GM19452 (cell line): ENCODE results near the gene TMEM125.

Experiments used
- ATAC-seq: cut with Tn5 transposase; IDR thresholded peaks from one replicate; pipeline ENCODE4 v1.9.1; 2021; ENCODE audit not compliant: unreplicated experiment

TMEM125 gene

GRCh38 chr1:43307458-43308158 is 37.8 kb downstream of the TMEM125 start:
- no peak for ATAC-seq

DNA sequence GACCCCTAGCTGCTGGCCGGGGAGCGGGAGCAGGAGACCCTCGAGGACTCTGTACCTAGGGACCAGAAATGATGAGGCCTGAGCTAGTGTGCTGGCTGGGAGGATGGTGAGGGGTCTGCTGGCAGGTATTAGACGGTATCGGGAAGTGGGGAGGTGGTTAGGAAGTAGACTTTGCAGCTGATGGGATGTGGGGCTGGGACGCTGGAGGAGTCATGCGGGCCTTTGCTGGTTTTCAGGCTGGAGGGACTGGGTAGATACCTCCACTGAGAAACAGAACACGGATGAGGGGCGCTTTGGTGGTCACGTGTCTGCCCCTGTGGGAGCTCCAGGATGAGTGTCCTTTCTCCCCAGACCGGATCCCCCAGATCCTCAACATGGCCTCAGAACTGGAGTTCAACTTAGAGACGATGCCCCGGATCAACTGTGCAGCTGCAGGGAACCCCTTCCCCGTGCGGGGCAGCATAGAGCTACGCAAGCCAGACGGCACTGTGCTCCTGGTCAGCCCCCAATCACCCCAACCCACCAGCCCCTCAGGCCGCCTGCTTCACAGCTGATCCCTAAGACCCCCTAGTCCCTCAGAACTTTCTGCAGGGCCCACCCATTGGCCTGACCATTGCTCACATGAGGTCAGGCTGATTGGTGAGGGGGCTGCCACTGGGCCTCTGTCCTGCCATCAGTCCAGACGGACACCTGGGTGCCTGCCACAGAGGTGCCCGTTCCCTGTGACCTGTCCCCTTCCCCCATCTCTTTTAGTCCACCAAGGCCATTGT is 39.0 kb downstream of the TMEM125 start:
- ATAC-seq = no peak

DNA sequence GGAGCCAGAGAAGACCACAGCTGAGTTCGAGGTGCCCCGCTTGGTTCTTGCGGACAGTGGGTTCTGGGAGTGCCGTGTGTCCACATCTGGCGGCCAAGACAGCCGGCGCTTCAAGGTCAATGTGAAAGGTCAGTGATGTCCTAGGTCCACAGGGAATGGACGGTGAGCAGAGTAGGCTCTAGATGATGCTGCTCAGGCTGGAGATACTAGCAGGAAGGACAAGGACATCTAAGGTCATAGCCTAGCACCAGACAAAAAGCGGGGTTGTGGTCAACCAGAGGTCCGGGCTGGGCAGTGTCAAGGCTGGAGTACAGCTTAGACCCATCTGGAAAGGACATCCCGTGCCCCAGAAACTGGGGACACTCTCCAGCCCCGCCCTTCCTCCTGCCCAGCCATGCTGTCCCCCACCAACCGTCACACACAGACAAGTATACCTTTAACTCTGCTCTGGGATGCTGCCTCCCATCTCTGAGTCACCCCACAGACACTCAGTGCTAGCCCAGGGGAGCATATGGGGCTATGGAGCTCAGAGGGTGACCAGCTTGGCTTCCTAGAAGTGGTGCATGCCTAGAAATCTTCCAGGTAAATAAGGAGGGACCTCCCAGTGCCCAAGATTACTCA is 39.7 kb downstream of the TMEM125 start:
- no peak for ATAC-seq

DNA sequence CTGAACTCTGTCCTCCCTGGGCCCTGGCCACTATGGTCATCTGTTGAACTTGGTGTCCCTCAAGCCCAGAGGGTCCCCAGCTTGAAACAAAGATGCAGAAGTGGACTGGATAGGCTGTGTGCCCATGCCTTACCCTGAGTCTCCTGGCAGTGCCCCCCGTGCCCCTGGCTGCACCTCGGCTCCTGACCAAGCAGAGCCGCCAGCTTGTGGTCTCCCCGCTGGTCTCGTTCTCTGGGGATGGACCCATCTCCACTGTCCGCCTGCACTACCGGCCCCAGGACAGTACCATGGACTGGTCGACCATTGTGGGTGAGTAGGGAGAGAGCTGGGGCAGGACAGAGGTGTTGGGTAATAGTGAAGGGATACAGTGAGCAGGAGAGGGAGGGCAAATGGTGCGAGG is 41.7 kb downstream of the TMEM125 start:
- ATAC-seq = no peak

DNA sequence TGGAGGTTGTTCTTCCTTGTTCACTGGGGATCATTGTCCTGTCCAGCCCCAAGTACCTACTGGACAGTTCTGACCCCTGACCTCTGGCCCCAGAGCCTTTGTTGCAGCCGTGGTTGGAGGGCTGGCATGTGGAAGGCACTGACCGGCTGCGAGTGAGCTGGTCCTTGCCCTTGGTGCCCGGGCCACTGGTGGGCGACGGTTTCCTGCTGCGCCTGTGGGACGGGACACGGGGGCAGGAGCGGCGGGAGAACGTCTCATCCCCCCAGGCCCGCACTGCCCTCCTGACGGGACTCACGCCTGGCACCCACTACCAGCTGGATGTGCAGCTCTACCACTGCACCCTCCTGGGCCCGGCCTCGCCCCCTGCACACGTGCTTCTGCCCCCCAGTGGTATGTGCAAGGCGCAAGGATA is 42.4 kb downstream of the TMEM125 start:
- ATAC-seq = no peak

DNA sequence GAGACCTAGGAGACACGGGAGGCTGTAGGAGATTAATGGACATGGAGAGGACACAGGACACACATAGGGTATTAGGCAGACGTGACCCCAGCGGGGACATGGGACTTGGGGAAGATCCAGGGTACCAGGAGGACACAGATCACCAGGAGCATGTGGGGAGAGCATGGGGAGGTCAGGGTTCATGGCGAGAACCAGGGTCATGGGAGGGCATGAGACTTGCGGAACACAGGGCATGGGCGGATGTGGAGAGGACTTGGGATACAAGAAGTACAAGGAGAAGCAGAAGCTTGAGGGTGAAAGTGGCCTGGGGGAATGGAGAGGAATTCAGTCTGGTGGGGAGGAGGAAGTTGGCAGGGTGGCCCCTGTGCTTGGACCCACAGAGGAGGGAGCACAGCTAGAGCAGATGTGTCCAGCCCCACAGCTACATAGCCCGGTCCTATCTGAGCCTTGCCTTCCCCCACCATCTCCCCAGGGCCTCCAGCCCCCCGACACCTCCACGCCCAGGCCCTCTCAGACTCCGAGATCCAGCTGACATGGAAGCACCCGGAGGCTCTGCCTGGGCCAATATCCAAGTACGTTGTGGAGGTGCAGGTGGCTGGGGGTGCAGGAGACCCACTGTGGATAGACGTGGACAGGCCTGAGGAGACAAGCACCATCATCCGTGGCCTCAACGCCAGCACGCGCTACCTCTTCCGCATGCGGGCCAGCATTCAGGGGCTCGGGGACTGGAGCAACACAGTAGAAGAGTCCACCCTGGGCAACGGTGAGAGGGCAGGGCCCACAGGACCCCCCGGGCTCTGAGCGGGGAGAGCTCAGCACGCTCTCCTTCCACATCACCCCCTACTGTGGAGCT is 43.1 kb downstream of the TMEM125 start:
- no peak for ATAC-seq

GRCh38 chr1:43313771-43314170 is 44.0 kb downstream of the TMEM125 start:
- no peak for ATAC-seq

GRCh38 chr1:43314233-43314632 is 44.5 kb downstream of the TMEM125 start:
- no peak for ATAC-seq

DNA sequence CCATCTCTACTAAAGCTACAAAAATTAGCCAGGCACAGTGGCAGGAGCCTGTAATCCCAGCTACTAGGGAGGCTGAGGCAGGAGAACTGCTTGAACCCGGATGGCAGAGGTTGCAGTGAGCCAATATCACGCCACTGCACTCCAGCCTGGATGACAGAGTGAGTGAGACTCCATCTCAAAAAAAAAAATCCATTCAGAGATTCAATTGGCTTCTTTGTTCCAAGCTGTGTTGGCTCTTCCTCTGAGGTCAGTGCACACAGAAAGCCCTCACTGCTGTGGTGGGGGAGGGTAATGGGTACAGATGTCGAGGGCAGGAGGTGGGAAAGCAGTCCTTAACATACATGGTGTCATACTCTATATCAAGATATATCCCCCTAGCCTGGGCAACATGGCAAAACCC is 45.7 kb downstream of the TMEM125 start:
- ATAC-seq = no peak

DNA sequence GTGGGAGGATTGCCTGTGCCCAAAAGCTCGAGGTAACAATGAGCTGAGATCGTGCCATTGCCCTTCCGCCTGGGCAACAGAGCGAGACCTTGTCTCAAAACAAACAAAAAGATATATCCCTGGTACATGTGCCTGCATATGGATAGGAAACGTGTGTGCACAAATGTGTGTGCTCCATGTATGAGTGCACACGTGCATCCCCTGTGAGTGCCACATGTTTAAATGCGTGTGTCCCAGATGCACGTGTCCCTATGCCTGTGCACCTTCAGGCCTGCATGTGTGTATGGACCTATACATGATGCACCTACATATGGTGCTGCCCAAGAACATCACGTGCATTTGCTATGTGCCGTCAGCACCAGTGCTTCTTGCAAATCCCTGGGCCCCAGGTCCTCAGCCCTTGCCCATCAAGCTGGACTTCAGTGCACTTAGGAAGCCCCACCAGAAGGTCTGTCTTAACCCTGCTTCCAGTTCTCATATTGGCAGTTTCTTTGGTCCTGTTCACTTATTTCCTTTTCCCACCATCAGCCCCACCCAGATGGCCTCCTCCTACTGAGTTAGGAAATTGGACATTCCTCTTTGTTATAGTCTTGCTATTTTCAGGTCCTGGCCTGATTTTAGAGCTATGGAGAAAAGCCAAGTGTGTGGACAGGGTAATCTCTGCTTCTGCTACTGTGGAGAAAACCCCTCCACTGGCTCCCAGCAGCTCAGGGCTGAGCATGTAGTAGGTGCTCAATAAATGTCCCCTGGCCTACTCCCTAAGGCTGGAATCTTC is 46.4 kb downstream of the TMEM125 start:
- ATAC-seq = no peak

- no peak for ATAC-seq
Measured at GRCh38 chr1:43316738-43317520, 47.1 kb downstream of the TMEM125 start.

- no peak for ATAC-seq
Measured at GRCh38 chr1:43317817-43318471, 48.2 kb downstream of the TMEM125 start.

DNA sequence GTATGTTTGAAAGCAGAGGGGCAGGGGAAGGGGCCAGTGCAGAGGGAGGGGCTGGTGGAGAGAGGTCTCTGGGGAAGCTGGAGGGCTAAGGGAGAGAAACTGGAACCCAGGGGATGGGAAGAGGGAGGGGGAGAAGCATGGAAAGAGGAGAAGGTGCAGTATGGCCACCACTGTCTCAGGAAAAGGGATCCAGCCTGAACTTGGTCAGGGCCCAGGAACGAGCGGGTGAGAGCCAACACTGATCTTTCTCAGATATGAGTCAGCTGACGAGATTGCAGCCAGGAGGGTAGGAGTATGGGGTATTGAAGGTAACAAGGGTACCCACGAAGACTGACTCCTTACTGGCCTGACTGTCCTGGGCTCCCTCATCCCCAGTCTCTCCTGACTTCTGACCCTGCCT is 49.0 kb downstream of the TMEM125 start:
- ATAC-seq = no peak

- ATAC-seq = no peak
Measured at GRCh38 chr1:43319288-43319687, 49.5 kb downstream of the TMEM125 start.

DNA sequence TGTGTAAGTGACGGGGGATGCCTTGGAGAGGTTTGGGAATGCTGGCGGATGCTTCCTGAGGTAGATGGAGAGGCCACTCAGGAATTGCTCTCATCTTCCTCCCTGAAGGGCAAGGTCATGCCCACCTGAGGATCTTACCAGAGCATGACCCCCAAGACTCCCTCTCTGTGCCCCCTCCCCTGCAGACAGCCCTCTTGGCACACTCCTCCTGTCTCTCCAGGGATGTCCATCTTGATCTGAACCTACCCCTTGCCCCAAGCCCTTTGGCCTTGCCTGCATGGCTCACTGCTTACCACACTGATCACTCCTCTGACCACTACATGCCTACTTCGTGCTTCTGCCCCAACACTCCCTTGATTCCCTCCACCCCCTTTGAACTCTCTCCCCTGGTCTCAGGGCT is 50.0 kb downstream of the TMEM125 start:
- ATAC-seq = no peak

DNA sequence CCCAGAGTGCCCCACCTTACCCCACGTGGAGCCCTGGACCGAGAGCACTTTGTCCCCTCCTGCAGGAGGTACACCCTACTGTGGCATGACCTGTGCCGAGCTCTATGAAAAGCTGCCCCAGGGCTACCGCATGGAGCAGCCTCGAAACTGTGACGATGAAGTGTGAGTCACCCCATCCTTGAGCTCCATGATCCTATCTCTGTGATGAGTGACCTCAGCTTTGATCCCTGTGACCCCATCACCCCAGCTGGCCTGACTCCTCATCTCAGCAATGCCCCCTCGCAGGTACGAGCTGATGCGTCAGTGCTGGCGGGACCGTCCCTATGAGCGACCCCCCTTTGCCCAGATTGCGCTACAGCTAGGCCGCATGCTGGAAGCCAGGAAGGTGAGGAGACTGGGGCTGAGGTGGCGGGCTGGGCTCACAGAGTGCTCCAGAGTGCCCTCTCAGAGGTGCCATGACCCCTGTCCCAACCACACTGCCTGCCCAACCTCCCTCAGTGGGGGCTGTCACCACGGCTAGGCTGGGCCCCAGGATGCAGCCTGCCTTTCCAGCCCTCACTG is 51.6 kb downstream of the TMEM125 start:
- ATAC-seq = no peak

GRCh38 chr1:43322506-43322905 is 52.7 kb downstream of the TMEM125 start:
- ATAC-seq = no peak
